ENCODE results near the gene ALX4.

DNA sequence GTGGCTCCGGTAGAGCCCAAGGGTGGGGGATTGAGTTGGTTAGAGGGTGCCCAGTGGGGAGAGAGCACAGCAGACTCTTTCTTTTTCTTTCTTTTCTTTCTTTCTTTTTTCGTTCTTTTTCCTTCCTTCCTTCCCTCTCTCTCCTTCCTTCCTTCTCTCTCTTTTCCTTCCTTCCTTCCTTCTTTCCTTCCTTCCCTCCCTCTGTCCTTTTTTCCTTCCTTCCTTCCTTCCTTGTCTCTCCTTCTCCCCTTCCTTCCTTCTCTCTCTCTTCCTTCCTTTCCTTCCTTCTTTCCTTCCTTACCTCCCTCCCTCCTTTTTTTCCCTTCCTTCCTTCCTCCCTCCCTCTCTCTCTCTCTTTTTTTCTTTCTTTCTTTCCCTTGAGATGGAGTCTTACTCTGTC is 4.8 kb upstream of the ALX4 start:
- TF ChIP-seq POLR2AphosphoS5 (IDR thresholded peaks at IDR 0.05; ENCODE audit: low read depth, low read length) (no peak), TAF1 (IDR thresholded peaks at IDR 0.05; ENCODE audit: borderline replicate concordance, low read depth, low read length) (no peak)

All from GM12892 (cell line).